Panc1 (cell line): ENCODE measurements around the gene PARVG.

Experiments
- CTCF ChIP-seq: fragments of 450-650 bp; IDR thresholded peaks from 2 replicates; pipeline ENCODE4 v1.5.1; 2017; ENCODE audit warnings: mild to moderate bottlenecking
- POLR2AphosphoS5 ChIP-seq: IDR thresholded peaks from 2 replicates; pipeline ENCODE4 v1.6.1; 2012; ENCODE audit warnings: mild to moderate bottlenecking, low read depth, low read length, moderate library complexity
- REST ChIP-seq, 2 experiments: IDR thresholded peaks; 2 replicates each; pipeline ENCODE4 v1.6.1; 2011 to 2012; ENCODE audit warnings: low read depth in 2 of 2, control low read depth in 1 of 2, low read length in 1 of 2, mild to moderate bottlenecking in 1 of 2, moderate library complexity in 1 of 2; ENCODE audit not compliant: insufficient read depth in 1 of 2
- SIN3A ChIP-seq: IDR thresholded peaks from 2 replicates; pipeline ENCODE4 v1.6.1; 2012; ENCODE audit warnings: low read depth, mild to moderate bottlenecking, low read length, moderate library complexity, borderline replicate concordance; ENCODE audit not compliant: insufficient read depth
- TCF7L2 ChIP-seq: IDR thresholded peaks from 2 replicates; pipeline ENCODE4 v1.6.1; 2011; ENCODE audit warnings: mild to moderate bottlenecking, low read depth, low read length, inconsistent platforms

GRCh38 chr22:44213489-44214043 is 32.8 kb downstream of the PARVG start:
- no peak for TF ChIP-seq CTCF
- TF ChIP-seq TCF7L2 = no peak
- no peak for TF ChIP-seq POLR2AphosphoS5
- no peak for TF ChIP-seq REST (IDR thresholded peaks at IDR 0.05; ENCODE audit: insufficient read depth in 1 of 2, low read depth in 2 of 2, low read length in 1 of 2)
- TF ChIP-seq SIN3A = no peak
